Stomach (tissue), 4 donors: ENCODE results near the gene PIAS1.

Experiments
- POLR2AphosphoS5 ChIP-seq, 3 donors: sonication (generic); formaldehyde crosslinking; IDR thresholded peaks; one replicate each; pipeline ENCODE4 v1.6.1; 2016; ENCODE audit warnings: antibody characterized with exemption in 3 of 3
- TF ChIP-seq, protein P1 (sequence below), 7 experiments: fragments of 450-650 bp in 4 of 7; fragments of 200-600 bp in 3 of 7; sonication (generic) in 3 of 7; IDR thresholded peaks; one replicate each; pipeline ENCODE4 v1.5.1; 2016 to 2019; ENCODE audit warnings: antibody characterized with exemption in 7 of 7, control low read depth in 2 of 7, mild to moderate bottlenecking in 1 of 7

DNA sequence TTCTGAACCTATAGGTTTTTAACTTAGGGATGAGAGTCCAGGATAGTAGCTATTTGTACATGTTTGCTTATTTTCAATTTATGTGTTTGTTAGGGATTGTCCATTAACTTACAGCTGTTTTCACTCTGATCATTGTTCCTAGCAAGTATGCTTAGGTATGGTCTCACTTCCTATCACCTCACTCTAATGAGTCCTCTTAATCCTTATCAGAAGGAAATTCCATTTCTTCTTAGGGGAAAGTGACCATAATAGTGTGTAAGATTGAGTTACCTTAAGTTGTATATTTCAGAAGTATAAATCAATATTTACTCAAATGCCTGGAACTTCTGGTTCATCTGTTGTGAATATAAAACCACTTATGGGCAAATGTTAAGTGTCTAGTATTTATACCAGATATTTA is 53.0 kb downstream of the PIAS1 start:
- TF ChIP-seq, protein P1, sequence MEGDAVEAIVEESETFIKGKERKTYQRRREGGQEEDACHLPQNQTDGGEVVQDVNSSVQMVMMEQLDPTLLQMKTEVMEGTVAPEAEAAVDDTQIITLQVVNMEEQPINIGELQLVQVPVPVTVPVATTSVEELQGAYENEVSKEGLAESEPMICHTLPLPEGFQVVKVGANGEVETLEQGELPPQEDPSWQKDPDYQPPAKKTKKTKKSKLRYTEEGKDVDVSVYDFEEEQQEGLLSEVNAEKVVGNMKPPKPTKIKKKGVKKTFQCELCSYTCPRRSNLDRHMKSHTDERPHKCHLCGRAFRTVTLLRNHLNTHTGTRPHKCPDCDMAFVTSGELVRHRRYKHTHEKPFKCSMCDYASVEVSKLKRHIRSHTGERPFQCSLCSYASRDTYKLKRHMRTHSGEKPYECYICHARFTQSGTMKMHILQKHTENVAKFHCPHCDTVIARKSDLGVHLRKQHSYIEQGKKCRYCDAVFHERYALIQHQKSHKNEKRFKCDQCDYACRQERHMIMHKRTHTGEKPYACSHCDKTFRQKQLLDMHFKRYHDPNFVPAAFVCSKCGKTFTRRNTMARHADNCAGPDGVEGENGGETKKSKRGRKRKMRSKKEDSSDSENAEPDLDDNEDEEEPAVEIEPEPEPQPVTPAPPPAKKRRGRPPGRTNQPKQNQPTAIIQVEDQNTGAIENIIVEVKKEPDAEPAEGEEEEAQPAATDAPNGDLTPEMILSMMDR (IDR thresholded peaks at IDR 0.05): no peak
- TF ChIP-seq POLR2AphosphoS5 (IDR thresholded peaks at IDR 0.05): no peak
